Activated effector memory CD4-positive, alpha-beta T cell treated with anti-CD3 and anti-CD28 coated beads, Interleukin-2, amount 50 U/mL, for 16 hours (primary cell): ENCODE data around the gene ZNF385B.
"Not testable (repeated sequence)": the region's sequence is repeated elsewhere in the genome, so short reads cannot be mapped to it uniquely, and the experiment has no call there.

Source experiments
- DNase-seq: peaks from one replicate; pipeline ENCODE4 v3.0.0-alpha.2; 2020

The ZNF385B gene

DNA sequence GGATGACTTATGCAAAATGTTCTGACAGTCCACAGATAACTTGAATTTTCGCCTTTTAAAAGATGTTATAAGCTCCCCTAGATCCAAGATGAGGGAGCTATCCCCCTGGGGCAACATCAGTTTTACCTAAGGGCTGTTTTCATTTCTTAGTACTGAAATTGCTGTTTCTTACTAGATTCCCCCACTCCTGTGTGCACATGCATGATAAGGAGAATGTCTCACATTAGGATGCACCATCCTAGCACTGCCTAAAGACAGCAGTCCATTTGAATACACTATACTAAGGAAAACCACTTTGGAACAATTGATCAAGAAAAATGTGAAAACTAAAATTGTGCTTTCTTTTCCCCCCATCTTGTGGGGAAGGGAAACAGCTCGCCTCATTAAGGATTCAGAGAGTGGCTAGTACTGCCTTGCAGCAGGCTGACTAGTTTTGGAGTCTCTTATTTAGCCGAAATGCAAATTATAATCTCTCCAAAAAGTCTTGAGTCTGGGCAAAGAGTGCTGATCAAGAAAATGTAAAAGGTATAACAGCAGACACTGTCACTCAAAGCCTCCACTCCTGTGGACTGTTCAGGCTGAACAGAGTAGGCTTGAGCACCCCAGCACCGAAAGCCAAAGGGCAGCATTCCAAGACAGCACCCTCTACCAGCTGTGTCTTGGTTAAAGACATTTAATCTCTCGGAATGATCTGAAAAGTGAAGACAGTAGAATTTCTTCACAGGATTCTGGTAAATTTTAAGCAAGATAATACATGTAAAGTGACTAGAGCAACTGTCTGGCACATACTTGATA is 65.0 kb downstream of the ZNF385B start:
- no peak for DNase-seq

DNA sequence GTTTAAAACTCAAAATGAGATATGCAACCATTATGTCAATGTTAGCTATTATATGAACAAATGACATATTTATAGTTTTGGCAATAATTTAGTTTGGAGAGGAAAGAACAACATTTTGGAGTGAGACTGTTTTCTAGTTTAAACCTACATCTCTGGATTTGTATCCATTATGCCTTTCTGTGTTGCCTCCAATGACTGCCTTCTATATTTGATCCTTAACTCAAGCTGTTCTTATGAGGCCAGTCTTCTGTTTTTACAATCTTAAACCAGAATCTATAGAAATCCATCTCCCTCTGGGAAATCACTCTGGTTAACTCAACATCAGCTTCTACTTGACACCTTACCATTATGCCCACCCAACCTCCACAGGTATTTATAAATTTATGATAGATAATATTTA is 67.5 kb downstream of the ZNF385B start:
- no peak for DNase-seq

DNA sequence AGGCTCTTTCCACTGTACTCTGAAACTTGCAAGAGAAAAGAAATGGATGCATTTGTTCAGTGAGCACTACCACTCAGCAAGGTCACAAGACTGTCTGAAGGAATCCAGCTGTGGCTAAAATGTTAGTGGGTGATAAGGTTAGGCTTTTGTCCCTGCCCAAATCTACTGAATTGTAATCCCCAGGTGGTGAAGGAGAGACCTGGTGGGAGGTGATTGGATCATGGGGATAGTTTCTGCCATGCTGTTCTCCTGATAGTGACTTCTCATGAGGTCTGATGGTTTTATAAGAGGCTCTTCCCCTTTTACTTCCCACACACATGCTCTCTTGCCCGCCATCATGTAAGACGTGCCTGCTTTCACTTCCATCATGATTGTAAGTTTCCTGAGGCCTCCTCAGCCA is 68.2 kb downstream of the ZNF385B start:
- DNase-seq, result no peak

DNA sequence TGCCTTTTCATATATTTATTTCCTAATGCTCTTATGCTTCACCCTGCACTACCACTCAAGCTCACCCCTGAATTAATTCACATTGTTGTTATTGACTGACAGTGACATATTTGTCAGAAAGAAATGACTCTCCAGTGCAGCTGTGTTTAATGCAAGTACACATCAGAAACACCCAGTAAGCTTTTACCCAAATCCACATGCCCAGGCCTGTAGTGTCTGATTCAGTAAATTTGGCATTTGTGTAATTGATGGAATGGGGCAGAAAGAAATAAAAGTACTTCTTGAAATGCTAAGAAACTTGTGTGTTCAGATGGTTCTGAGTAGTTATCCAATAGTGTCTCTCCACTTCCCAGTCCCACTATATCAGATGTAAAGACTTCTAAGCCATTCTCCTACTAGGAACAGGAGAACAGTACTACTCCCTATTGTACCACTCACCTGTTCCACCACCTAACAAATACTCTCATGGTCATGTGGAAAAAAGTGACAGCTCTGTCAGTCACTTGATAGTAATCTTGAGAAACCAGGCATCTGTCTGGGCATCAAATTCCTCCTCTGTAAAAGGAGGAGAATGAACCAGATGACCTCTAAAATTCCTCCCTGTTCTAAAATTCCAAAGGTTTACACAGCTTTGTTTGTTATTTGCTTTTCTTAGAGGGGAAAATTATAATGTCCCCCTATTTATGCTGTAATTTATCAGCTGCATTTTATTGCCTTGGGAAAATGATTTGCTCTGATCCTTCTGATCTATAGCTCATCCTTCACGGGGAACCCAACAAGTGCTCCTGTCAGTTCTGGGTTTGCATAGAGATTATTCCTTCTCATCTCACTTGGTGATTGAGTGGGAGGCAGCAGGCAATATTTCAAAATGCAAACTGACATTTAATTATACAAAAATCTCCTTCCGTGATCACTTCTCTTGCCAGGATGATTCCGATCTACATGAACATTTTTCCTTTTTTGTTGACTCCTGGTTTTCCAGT is 70.9 kb downstream of the ZNF385B start:
- no peak for DNase-seq

DNA sequence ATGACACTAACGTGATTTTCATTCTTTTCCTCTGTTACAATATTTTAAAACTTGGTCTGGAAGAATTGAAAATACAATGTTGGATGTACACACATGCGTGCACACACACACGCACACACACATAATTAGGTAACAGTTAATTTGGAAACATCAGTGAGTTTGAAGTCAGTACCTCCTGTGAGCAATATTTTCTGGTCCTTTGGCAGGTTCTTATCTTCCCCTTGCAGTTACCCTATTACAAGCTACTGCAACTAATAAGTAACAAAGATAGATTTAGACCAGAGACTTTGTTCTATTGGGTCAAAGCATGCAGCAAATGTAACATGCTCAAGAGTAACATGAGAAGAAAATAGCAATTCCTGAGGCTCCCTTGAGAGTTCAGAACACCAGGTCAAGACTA is 73.3 kb downstream of the ZNF385B start:
- no peak for DNase-seq

DNA sequence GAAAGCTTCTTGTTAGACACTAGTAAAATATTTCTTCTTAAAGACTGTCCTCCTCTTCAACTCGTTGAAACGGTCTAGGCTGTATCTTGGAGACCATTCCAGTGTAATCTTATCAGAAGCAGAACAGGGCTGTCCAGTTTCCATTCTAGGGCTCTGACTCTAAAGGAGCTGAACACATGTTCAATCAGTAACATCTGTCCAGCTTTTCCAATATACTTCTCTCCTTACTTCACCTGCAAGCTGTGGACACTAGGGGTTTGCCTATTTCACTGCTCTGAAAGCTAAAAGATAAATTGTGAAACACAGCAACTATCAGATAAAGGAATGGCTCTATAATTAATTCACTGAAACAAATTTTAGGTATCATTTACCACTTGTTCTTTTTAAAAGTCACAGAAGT is 73.8 kb downstream of the ZNF385B start:
- no peak for DNase-seq

DNA sequence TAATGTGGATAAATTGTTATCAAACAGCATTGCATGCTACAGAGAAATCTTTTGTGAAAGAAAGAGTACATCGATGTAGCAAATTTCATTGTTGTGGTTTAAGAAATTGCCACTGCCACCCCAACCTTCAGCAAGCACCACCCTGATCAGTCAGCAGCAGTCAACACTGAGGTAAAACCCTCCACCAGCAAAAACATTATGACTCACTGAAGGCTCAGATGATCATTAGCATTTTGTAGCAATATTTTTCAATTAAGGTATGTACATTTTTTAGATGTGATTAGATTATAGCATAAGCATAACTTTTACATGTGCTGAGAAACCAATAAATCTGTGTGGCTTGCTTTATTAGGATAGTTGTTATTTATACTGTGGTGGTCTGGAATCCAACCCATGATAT is 75.5 kb downstream of the ZNF385B start:
- DNase-seq, result no peak

DNA sequence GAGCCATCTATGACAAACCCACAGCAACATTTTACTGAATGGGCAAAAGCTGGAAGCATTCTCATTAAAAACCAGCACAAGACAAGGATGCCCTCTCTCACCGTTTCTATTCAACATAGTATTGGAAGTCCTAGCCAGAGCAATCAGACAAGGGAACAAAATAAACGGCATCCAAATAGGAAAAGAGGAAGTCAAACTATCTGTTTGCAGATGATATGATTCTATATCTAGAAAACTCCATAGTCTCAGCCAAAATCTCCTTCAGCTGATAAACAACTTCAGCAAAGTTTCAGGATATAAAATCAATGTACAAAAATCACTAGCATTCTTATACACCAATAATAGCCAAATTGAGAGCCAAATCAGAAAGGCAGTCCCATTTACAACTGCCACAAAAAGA is 79.1 kb downstream of the ZNF385B start:
- not testable (repeated sequence) for DNase-seq

DNA sequence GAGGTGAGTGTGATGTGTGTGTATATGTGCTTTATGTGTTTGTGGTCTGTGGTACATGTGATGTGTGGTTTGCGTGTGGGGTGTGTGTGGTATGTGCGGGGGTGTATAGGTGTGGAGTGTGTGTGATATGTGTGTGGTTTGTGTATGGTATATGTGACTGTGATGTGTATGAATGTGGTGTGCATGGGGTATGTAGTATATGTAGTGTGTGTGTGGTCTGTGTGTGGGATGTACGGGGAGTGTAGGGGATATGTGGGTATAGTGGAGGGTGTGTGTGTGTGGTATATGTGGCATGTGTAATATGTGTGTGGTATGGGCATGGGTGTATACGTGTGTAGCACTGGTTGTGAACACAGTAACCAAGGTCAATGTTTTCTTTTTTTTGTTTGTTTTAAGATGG is 87.4 kb downstream of the ZNF385B start:
- DNase-seq, result no peak

DNA sequence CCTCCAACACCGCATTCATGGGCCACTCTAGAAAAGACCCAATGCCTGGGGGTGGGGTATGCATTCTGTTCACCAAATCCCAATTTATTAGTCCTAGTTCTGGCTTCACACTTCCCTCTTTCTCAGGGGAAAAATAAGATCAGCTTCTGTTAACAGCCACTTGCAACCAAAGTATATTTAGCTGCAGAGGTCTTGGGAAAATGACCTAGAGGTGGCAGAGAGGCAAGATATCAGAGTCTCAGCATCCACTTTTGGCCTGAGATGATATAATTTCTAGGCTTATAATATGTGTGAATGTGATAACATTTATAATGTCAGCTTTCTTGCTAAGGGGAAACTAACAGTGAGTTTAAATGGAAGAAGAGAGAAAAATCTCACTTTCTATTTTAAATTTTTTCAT is 89.1 kb downstream of the ZNF385B start:
- no peak for DNase-seq

DNA sequence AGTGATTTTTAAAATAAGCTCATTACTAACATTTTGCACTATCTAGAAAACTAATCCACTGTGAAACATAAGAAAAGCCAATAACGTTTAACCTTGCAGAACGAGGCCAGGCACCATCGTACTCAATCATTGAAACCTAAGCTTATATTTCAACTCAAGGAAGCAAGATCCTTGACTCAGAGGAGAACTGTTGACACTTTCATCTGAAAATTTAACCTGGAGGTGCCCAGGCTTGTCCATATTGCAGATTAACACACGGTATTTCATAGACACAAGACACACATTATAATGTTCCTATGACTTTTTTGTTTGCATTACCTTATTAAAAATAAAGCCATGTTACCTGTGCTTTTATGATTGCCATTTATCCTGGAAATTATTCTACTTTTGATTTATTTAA is 89.6 kb downstream of the ZNF385B start:
- no peak for DNase-seq

DNA sequence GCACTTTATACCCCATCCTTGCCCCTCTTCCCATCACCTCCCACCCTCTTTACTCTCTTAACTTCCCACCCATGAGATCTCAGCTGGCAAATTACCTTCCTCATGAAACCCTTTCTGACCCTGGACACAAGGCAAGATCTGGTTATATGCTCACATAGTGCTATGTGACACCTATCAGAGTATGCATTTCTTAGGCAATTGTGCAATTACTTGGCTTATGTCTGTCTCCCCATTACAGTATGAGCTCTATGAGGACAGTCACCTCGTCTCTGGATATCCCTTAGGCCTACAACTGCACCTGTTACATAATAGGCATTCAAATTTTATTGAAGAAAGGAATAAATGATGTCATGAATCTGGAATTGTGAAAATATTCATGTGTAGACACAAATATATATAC is 91.4 kb downstream of the ZNF385B start:
- no peak for DNase-seq

DNA sequence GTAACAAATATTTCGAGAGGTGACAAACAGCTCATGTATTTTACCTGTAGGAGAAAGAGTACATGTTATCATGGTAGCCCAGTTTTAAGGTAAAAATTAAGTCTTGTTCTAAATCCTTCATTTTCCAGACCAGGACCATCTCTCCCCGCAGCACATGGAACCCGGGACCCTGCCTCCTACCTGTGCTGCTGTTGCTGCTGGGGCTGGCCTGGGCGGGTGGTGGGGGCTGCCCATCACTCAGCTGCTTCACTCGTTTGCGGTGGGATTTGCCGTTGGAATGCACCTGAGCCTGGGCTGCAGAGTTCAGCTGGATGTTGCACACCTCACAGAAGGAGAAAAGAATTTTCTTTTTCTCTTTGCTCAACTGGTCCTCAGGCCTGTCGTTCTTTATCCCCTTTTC is 92.1 kb downstream of the ZNF385B start:
- no peak for DNase-seq

DNA sequence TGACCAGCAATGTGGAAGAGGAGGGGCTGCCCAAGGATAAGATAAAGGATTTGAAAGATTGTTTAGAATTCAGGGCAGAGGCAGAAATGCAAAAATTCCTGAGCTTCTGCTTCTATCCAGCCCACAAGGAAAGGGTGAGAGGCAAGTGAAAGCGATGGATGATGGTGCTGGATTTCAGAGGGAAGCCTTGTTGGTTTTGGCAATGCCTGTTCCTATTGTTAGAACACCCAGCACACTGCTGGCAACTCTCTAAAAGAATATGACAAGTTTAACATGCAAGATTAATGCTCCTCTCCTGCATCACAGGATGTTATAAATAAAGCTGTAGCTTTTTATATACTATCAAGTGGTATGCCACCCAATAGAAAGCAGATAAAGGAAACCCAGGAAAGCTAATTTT is 92.6 kb downstream of the ZNF385B start:
- no peak for DNase-seq

DNA sequence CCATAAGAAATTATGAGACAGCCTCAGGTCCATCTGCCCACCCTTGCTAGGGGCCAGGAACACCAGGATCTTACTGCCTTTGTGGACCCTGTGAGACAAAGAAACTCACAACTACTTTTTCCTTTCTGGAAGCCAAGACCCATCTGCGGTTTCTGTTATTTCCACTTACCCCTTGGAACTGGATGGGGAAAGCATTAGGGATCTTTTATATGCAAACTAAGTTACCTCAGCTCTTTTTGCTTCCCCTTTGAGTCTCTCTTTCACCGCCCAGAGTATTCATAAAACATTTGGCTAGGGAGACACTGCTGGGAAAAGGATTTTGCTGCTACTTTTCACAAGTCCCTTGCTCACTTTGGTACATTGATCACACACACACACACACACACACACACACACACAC is 95.7 kb downstream of the ZNF385B start:
- DNase-seq, result no peak

DNA sequence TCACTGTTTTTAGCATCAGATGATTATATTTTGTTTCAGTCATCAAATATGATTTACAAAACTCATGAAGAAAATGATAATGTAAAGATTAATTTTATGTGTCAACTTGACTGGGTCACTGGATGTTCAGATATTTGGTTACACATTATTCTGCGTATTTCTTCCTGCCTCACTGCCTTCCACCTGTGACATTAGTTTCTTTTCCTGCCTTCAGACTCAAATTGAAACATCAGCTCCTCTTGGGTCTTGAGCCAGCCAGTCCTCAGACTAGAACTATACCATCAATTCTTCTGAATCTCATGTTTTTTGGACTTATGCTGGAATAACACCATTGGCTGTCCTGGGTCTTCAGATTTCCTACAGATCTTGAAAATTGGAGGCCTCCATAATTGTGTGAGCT is 96.7 kb downstream of the ZNF385B start:
- no peak for DNase-seq

DNA sequence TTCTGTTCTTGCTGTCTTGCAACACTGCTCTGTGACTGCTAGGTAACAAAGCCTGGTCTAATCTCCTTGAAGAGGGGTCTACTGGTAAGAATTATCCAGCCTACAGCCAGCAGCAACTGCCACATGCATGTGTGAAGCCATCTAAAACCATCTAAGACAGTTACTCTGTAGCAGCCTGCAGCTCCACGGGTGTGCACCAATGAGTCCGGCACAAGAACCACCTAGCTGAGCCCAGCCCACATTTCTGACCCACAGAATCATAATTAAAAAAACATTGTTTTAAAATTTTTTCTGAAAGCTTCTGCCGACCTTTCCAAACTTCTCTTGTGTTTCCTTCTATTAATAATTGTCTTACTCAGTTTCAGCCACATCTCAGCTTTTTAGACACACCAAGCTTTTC is 102.8 kb downstream of the ZNF385B start:
- no peak for DNase-seq

DNA sequence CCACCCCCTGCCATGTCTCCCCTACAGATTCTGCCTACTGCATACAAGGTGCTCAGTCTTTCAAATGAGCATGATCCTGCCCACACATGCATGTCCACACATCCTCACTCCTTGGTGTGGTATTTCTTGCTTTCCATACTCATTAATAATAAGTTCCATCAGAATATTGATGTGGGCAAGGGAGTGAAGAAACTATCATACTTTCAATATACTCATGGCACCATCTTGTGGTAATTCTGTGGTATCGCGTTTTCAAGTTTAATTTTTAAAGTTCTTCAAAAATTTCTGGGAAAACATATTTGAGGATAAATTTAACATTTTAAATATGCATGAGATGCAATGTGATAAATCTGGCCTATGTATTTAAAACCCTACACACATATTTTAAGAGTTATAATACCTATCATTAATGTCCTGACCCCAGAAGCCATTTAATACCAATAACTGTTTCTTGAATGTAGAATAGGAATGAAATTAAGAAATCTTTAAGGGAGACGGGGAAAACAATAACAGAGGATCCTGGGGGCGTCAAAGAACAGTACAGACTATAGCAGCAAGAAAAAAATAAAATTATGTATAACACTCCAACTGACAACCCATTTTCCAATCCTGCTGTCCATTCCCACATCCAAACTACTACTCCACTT is 110.1 kb downstream of the ZNF385B start:
- no peak for DNase-seq

DNA sequence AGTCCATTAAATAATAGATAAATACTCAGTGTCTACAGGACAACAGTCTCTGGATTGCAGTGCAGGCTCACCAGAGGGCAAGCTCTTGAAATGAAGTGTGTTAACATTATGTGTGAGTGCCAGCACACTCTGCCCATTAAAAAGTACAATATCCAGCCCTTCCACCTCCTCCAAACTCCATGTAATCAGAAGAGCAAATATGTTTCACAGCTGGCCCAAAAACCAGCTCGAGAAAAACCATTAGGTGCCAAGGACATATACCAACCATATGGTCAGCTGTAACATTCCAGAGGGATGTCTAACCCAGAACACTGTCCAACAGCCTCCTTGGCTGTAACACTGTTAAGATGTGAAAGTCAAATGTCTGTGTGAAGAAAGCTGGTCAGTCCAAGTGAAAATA is 112.2 kb downstream of the ZNF385B start:
- no peak for DNase-seq

DNA sequence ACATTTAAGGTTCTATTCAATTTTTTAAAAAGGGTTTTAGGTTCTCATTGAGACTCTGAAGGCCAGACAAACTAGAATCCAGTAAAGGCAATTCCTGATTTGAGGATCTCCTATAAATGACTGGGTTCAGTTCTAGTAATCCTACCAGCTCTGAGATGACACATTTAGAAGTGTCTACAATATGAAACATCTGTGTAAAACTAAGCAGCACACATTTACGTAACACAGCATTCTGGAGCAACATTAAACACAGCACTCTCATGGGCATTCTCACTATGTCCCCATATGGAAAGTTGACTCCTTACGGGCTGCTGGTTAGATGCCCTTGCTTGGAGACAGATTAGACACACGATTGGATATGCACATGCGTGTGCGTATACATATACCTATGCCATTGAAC is 114.4 kb downstream of the ZNF385B start:
- DNase-seq, result no peak

DNA sequence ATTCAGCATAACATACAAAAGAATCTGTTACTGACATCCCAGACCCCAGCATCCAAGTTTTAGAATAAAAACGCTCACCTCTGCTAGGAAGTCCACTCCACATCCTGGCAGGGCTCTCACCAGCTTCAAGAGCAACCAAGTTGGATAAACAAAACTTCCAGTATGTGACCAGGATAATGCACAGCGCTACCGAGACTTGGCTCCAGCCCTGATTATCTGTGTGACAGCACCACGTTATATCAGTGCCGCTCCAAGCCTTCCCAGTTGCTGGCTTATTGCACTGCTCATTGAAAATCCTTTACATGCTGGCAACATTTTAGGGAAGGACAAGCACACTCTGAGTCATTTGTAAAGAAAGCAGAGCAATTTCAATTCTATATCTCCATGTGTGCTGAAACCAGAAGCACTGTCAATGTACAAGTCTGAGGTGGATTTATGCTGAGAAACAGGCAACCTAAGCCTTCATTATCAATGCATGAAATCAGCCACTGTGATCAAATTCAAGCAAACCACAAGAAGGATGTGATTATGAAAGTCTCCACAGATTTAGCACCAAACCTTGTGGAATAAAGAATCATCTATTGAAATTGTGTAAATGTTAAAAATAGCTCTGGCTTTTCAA is 115.7 kb downstream of the ZNF385B start:
- DNase-seq, result no peak

DNA sequence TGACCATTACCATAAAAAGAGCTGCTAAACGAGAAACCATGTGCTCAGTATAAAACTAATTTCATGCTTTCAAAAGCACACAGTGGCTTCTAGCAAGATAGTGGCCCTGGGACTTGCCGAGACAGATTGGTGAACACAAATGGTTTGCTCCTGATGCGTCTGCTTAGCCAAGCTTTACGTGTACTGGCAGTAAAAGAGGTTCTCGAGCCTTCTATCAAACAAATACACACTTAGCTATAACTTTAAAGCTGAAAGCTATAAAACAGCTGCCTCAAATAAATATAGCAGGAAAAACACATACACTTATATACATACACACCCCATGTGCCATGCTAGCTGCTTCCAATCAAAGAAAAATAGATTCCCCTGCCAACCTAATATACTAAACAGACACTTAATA is 117.0 kb downstream of the ZNF385B start:
- no peak for DNase-seq

DNA sequence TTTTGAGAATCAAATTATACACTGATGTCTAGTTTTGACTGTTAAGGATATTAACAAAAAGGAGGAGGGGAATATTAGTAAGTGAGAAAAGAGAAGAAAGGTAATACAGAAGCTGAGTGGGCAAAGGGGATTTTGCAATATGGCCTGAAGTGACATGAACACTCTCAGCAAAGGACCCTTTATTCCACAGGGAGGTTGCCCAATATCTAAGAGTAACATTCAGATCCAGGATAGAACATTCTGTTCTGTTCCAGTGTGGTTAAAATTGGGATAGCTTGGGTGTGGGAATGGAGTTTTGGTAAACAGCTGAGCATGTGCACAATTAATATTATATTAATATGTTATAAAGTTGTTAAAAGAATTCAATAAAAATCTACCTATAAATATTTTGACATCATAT is 120.1 kb downstream of the ZNF385B start:
- DNase-seq, result no peak
